ENCODE data around the gene MED13L.
"Not testable (repeated sequence)": the region's sequence is repeated elsewhere in the genome, so short reads cannot be mapped to it uniquely, and the experiment has no call there.

MED13L gene

DNA sequence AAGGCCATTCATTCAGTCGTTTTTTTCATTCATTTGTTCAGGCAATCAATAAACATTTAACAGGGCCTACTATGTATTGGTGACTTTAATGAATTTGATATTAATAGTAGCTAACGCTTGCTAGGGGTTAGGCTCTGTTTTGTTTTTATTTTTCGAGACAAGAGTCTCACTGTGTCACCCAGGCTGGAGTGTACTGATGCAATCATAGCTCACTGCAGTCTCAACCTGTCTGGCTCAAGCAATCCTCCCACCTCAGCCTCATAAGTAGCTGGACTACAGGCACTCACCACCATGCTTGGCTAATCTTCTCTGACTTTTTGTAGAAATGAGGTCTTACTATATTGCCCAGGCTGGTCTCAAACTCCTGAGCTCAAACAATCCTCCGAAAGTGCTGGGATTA is 25.6 kb upstream of the MED13L start:
- no peak for DNase-seq

DNA sequence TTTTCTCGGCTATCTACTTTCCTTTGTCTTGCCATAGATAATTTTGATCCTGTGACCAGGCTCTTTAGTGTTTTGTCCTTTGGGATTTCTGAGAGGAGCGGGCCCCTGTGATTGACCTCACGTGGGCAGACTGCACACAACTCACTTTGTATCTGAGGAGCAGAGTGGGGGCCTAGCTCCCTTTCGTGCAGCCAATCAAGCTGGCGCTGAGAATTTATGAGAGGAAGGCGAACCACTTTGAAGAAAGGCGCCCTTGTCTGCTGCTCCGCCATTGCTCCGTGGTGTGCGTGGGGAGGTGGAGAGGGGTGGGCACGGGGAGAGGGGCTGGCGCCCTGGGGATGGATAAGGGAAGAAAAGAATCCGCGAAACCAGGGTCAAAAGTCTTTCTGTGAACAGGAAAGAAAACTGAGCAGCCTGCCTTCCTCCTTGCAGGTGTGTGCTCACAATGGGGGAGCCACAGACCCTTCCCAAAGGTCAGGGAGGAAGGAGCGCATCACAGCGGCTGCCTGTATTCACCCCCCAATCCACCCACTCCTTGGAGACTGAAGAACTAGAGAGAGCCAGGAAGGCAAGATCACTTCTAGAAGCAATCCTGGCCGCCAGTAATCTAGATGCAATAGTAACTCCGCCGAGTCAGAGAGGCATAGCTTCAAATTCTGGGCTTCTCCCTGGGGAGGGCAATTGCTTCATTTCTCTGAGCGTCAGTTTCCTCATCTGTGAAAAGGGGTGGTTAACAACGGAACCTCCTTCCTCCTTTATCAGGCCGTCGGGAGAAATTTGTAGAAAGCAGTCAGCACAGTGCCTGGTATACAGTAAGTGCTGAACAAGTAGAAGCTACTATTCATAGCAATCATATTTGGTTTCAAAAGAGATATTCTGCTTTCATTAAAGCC is 24.9 kb upstream of the MED13L start:
- DNase-seq: no peak

DNA sequence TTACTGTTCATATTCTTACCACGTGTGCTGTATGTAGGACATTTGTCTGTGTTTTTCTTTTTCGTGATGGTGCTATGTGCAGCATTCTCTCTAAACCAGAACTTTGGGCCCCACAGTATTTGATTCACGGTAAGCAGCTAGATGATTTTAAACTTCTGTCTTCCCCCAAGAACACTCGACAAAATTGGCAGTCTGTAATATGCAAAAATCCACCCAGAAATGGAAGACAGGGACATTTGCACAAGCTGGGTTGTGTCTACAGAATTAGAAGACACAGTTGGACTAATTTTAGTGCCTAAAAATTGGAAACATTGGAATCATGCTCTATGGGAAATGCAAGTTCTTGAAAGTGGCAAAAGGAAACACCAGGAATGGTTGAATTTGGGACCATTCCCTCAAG is 24.1 kb upstream of the MED13L start:
- no peak for DNase-seq

DNA sequence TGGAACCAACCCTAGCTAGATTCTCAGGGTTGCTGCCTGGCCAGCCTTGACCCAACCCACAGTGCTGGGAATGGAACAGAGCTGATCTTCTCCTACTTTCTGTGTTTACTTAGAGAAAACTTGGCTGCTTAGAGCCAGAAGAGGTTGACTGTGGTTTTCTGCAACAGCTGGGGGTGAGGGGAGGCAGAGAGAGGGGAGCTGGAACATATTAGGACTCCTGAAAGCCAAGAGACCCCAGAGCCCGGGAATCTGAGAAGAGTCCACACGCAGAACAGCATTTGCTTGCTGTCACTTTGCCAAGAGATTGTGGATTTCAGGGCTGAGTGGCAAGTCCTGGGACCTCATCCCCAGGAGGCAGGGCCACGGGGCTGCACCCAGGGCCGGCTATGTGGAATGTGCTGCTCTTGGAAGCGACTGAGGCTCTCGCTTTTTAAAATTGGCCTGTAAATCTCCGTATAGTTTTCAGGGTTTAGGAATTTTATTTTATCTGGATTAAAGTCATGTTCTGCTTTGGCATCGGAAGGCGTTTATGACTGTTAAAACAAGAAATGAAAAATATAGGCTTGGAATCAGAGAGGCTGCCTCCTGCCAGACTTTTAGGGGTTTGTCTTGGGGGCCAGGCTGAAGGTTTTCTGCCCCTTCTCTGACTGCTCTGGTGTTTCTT is 22.3 kb upstream of the MED13L start:
- DNase-seq: no peak

DNA sequence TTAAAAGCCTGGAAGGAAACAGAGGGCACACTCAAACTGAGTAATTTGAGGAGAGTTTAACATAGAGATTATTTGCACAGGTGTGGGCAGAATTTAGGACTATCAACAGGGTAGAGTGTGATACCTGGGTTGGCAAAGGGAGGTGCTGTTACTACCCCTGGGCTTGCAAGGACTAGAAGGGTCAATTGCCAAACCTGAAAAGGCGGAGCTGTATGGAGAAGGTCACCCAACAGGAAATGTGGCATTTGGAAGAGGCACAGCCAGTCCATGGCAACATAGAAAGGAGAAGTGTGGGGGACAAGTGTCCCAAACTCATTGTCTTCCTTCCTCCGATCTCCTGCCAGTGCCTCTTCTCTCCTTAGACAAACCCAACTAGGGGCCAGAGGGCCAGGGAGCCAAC is 21.6 kb upstream of the MED13L start:
- DNase-seq: no peak

DNA sequence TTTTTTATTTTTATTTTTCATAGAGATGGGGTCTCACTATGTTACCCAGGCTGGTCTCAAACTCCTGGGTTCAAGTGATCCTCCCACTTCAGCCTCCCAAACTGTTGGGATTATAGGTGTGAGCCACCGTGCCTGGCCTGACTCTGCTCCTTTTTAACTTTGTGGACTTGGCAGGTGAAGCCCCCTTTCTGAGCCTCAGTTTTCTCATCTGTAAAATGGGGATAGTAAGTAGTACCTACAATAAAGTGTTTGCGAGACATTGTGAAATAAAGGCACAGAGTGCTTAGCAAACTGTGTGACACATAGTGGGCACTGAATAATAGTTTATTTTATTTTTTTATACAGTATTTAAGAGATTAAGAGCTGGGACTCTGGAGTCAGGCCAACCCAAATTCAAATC is 21.1 kb upstream of the MED13L start:
- DNase-seq: no peak

DNA sequence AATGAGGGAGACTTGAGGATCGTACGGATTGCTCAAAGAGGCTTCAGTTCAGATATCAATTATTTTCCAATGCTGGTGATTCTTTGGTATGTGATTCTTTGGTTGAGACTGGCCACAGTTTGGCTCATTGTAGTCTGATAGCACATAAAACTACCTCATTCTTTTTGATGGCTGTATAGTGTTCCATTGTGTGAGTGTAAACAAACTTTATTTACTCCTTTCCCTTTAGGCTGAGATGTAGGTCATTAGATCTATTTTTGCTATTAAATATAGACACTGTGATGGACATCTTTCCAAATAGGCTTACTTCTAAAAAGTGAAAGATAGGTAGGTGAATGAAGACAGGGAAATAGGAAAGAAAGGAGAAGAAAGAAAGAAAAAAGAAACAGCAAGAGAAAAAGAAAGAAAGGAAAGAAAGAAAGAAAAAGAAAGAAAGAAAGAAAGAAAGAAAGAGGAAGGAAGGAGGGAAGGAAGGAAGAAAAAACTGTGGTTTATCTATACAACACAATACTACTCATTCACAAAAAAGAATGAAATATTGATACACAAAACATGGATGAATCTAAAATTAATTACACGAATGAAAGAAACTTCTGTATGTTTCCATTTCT is 19.8 kb upstream of the MED13L start:
- DNase-seq: no peak

DNA sequence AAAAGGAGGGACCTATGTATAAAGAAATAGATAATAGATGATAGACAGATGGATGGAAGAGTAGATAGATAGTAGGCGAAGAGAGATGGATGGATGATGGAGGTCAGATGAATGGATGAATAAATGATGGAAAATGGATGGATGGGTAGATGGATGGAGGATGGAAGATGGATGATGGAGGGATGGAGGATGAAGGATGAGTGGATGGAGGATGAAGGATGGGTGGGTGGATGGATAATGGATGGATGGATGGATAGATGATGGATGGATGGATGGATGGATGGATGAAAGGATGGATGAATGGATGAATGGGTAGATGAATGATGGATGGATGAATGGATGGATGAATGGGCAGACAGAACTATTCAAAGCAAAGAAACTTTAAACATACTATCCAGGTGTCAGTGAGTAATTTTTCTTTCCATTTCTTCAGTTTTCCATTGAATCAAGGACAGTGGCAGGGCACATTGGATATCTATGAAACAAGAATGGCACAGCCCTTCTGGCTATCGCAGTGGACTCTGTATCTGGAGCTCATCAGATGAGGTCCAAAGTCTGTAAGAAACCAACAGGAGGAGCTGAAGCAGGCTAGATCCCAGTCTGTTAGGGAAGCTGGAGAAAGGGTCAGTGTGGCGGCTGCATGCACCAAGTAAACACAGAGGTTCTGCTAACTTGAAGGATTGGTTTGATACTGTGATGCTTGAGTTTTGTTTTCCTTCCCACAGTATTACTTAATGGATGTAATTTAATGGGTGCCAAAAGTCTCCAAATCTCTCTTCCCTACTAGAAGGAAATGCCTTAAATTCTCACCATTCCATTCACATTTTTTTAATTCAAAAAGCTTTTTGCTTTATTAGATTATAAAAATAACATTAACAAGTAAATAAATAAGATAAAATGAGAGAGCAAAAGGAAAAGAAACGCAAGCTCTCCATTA is 18.1 kb upstream of the MED13L start:
- no peak for DNase-seq

DNA sequence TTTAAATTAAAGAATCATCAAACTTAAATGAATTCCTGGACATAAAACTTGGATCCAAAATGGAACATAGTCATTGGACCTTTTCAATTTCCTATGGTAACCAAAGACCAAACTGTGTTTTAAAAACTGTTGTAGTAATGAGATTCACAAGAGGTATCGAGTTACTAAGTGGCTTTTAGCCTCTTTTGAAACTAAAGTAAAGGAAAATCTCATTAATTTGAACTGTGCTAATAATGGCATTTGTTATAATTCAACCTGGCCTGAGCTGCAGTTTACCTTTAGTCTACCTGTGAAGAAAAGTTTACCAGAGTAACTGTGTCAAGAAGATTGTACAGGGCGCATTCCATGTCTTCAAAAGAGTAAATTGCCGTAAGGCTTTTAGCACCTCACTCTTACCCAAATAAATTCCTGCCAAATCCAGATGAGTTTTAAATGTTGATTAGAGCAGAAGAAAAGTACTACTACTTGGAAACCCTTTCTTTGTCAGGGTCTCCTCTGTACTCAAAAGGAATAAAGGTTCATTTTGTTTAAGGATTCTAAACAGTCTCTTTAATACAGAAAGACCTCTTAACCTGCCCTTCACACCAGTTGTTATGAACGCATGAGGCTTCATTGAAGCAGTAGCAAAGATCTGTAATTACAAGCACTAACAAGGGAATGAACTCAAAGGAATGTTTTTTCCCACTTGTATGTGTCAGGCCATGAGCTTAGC is 17.1 kb upstream of the MED13L start:
- DNase-seq: no peak

DNA sequence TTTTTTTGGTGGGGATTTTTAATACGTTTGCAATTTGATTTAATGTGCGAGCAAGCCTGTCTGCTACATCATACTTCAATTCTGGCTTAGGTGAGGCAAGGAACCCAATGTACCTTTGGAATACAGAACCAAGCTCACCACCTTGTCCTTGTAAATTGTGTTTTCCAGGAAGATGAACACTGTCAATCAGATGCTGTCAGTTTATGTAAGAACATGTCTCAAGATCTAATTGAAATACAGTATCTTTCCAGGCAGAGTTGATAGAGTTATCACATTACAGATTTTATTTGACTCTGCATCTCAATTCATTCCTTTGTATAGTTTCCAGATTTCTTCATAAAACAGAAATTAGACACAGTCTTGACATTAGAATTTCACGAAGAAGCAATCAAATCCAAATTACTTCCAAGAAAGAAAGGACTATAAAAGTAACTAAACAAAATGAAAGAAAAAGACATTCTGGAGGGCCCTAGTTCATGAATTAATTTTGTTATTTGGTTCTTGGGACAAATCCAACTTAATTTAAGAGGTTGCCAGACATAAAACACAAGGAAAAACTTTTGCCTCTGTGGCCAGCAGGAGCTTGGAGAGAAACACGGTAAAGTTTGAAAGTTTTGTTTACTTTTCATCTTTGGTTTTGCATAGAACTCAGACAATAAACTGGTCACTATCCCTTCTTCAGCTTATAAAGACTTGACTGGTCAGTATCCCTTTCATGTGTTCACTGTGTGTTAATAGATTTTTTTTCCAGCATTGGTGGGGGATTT is 16.4 kb upstream of the MED13L start:
- no peak for DNase-seq

DNA sequence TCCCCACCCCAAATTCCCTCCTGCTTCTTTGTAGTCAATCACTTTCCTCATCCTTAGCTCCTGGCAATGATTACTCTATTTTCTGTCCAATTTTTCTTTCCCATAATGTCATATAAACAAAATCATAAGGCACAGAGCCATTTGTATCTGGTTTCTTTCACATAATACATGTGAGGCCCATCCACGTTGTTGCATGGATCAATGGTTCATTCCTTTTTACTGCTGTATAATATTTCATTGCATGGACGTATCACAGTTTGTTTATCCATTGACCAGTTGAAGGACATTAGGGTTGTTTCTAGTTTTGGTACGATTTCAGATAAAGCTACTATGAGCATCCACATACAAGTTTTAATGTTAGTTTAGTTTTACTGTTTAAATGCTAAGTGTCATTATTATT is 13.7 kb upstream of the MED13L start:
- no peak for DNase-seq

DNA sequence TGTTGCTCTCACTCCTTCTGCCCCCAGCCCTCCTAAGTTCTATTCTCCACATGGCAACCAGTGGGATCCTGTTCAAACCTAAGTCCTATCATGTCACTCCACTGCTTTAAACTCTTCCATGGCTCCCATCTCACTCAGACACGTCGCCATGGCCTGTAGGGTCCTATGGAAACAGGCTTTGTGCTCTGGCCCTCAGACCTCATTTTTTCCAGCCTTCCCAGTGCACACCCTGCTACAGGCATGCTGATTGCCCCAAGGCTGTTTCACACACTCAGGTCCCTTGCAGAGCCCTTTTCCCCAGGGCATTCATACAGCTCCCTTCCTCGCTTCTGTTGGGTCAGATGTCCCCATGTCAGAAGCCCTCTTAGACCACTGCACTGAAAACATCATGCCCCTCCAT is 11.2 kb upstream of the MED13L start:
- no peak for DNase-seq

DNA sequence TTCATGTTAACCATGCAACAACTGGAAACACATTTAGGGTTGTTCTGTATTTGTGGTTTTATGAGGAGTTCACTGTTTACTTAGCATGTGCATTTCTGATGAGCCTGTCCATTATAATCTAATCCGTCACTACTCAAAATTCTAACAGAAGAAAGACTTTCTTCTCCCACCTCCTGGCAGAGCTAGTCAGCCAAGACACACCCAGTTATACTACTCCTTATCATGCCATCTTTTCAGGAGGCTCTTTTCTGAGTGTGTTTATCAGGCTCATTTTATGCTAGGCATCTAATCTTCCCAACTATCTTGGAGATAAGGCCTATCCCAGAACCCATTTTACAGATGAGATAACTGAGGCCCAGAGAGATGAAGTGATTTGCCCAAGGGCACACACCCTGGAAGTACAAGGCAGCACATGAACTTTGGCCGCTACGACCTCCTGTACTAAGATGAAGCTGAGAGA is 10.4 kb upstream of the MED13L start:
- no peak for DNase-seq

DNA sequence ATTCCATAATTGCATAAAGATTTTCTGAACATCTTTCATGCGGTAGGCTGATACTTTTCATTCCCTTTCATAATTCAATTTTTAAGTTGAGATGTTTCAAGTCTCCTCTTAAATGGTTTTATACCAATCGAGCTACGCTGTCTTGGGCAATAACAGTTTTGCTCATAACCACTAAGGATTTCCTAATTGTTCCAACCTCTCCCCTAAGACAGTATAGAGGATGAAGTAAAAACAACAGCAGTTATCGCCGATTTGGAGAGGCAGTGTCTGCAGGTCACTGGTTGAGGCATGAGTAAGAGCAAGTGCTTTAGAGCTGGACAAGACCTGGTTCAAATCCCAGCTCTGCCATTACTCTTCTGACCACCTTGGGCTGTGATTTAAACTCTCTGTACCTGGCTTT is 6.9 kb upstream of the MED13L start:
- no peak for DNase-seq

DNA sequence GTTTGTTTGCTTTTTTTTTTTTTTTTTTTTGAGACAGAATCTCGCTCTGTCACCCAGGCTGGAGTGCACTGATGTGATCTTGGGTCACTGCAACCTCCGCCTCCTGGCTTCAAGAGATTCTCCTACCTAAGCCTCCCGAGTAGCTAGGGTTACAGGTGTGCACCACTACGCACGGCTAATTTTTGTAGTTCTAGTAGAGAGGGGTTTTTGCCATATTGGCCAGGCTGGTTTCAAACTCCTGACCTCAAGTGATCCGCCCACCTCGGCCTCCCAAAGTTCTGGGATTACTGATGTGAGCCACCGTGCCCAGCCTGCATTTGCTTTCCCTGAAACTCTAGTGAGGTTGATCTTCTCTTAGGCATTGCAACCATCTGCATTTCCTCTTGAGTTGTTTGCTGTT is 6.4 kb upstream of the MED13L start:
- DNase-seq: not testable (repeated sequence)

DNA sequence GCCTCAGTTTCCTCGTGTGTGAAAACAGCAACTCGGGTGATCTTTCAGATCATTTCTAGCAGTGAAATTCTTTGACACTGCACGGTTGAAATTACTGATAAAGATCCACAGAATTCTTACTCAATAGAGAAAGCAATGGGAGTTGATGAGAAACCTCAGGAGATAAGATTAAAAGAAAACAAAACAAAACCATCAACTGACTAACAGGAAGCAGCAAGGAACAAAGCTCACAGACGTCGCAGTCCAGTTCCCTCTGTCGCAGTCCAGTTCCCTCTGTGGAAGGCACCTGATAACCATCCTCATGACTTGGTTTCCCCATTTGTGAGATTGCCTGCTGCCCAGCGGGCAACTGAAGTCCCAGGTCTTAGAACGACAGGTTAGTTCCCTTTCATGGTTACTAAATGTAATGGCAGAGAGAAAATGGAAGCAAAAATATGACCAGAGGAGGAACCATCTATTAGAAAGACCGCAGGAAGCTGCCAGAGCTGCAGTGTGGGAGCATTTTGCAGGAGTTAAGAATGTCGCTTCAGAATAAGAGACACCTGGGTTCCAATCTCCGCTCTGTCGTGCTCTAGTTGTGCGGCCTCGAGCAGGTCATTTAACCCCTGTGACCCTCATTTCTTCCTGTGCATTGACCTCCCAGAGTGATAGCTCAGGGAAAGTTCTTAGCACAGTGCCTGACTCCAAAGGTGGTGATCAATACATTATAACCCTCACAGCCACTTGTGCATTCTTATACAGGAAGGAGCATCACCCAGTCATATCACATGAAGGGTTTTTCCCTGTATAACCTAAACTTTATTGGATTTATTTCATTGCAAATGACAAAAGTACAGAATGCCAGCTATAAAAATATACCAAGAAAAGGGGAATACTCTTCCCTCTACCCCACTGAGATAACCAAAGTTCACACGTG is 5.1 kb upstream of the MED13L start:
- no peak for DNase-seq

DNA sequence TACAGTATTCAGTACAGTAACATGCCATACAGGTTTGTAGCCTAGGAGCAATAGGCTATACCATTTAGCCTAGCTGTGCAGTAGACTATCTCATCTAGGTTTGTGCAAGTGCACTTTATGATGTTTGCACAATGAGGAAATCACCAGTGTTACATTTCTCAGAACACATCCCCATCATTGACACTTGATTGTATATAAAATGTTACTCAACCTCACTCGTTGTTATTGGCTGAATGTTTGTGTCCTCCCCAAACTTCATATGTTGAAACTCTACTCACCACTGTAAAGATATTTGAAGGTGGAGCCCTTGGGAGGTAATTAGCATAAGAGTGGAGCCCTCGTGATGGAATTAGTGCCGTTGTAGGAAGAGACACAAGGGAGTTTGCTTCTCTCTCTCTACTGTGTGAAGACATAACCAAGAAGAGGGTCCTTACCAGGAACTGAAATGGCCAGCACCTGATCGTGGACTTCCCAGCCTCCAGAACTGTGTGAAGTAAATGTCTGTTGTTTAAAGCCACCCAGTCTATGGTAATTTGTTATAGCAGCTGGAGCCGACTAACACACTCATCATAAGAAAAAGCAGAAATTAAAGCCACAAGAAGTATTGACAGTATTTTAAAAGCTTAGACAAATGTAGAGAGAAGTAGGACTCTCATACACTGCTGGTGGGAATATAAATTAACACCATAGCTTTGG is 3.2 kb upstream of the MED13L start:
- DNase-seq: no peak

DNA sequence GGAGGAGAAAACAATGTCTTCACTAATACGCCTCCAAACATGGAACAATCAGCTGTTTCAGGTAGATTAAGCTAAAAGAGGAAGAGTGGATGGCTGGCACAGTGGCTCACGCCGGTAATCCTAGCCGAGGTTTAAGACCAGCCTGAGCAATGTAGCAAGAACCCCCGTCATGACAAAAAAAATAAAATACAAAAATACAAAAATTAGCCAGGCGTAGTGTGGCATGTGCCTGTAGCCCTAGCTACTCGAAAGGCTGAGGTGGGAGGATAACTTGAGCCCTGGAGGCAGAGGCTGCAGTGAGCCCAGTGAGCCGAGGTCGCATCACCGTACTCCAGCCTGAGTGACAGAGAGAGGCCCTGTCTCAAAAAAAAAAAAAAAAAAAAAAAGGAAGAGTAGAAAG is 1.2 kb upstream of the MED13L start:
- DNase-seq: no peak

DNA sequence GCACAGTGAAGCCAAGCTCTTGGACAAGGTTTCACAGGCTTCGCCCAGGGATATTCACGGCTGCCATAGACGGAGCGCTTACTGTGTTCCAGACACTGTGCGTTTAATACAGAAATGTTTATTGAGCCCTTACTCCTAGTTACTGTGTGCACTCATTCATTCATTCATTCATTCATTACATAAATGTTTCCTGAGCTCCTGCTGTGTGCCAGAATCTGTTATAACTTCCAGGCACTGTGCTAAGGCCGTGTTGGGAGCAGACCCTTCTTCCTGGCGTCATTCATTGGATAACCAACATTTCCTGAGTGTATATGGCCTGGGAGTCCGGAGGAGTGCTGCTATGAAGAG is 760 bp upstream of the MED13L start:
- no peak for DNase-seq

Data from DMS 273 treated with DMSO at 0.1 percent for 48 hours (cell line).